Left lung (tissue), 10 donors: ENCODE results near the gene SIRT3. TPM values are rescaled to one million over a fixed set of nuclear protein-coding genes. Genes with fewer than 3 reads are reported as not detected.

Source experiments
- ATAC-seq: fragments of 200-7000 bp; cut with Tn5 transposase; one replicate; pipeline ENCODE4 v1.9.1; 2020; ENCODE audit warnings: moderate library complexity
- DNase-seq, 4 donors: peaks; one replicate each; pipeline ENCODE4 v3.0.0-alpha.2; 2013 to 2020
- H3K27ac ChIP-seq, 2 donors: fragments of 200-600 bp; sonication (generic) in 1 of 2; one replicate each; pipeline versions ENCODE4 v1.5.0 to v1.8.0; 2020 to 2021
- H3K27me3 ChIP-seq, 2 donors: fragments of 200-600 bp; sonication (generic) in 1 of 2; one replicate each; pipeline versions ENCODE4 v1.5.0 to v1.8.0; 2020 to 2021
- H3K36me3 ChIP-seq, 2 donors: fragments of 200-600 bp; sonication (generic) in 1 of 2; one replicate each; pipeline versions ENCODE4 v1.5.0 to v1.8.0; 2020 to 2021
- H3K4me1 ChIP-seq, 2 donors: fragments of 200-600 bp; one replicate each; pipeline ENCODE4 v1.8.0; 2021
- H3K4me3 ChIP-seq, 2 donors: fragments of 200-600 bp; sonication (generic) in 1 of 2; one replicate each; pipeline versions ENCODE4 v1.5.0 to v1.8.0; 2020 to 2021; ENCODE audit warnings: mild to moderate bottlenecking in 1 of 2
- H3K9me3 ChIP-seq, 2 donors: fragments of 200-600 bp; sonication (generic) in 1 of 2; one replicate each; pipeline versions ENCODE4 v1.5.0 to v1.8.0; 2020 to 2021
- intact Hi-C, 2 donors: fragments of 100-400 bp; cut with DNase I; formaldehyde crosslinking; loops; one replicate each; pipeline versions ENCODE4 v1.11.2 to v1.14.2; 2022
- polyA plus RNA-seq, 6 donors: library from polyadenylated mRNA; unstranded; fragments of 120-200 nt; gene quantifications; one replicate each; pipeline ENCODE4 v1.2.1, GENCODE V29; 2013; ENCODE audit not compliant: insufficient read length in 6 of 6
- total RNA-seq, 2 donors: library from RNA; stranded (reverse); fragmentation: NEBNext Ultra II Directional; extraction: Animal tissue kit (Norgen Biotek cat#: 25700); gene quantifications; one replicate each; pipeline ENCODE4 v1.2.1, GENCODE V29; 2021
- TF ChIP-seq, protein P1 (sequence below), 2 donors: fragments of 200-600 bp; sonication (generic) in 1 of 2; IDR thresholded peaks; one replicate each; pipeline versions ENCODE4 v1.5.0 to v1.8.0; 2021; ENCODE audit warnings: antibody characterized with exemption in 2 of 2
- donor health status: DM: no; HTN: yes; CAD: no.
- donor health status: DM: no; HTN: no; CAD: no.

The SIRT3 gene
- total and polyA plus RNA-seq, 8 donors, result 13.5 to 36.6 (median 29.8) TPM

DNA sequence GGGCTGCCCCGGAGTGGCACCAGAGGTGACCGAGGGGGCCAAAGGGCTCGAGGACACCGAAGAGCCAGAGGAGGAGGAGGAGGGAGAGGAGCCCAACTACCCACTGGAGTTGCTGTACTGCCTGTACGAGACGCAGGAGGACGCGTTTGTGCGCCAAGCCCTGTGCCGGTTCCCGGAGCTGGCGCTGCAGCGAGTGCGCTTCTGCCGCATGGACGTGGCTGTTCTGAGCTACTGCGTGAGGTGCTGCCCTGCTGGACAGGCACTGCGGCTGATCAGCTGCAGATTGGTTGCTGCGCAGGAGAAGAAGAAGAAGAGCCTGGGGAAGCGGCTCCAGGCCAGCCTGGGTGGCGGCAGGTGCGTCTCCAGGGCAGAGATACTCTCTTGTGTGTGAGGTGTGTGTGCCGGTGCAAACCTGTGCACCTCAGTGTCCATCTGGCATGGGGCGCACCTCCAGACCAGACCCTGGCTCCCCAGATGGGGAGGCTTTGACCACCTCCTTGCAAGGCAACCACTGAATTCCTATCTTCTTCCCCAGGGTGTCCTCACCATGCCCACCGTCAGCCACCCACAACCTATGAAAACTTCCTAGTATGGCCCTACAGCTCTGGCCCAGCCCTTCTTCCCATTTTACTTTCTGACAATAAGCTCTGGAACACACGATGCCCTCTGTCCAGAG is 45.5 kb upstream of the SIRT3 start:
- H3K4me3 ChIP-seq, result peak overlapping the region in 1 of 2 donors; percentile 40
- H3K4me1 ChIP-seq, result peaks cover 10 to 46% of the 10 kb centered on the region in 2 donors
- TF ChIP-seq, protein P1, sequence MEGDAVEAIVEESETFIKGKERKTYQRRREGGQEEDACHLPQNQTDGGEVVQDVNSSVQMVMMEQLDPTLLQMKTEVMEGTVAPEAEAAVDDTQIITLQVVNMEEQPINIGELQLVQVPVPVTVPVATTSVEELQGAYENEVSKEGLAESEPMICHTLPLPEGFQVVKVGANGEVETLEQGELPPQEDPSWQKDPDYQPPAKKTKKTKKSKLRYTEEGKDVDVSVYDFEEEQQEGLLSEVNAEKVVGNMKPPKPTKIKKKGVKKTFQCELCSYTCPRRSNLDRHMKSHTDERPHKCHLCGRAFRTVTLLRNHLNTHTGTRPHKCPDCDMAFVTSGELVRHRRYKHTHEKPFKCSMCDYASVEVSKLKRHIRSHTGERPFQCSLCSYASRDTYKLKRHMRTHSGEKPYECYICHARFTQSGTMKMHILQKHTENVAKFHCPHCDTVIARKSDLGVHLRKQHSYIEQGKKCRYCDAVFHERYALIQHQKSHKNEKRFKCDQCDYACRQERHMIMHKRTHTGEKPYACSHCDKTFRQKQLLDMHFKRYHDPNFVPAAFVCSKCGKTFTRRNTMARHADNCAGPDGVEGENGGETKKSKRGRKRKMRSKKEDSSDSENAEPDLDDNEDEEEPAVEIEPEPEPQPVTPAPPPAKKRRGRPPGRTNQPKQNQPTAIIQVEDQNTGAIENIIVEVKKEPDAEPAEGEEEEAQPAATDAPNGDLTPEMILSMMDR (IDR thresholded peaks at IDR 0.05), result no peak
- ATAC-seq (no peak), DNase-seq (no peak)
- intact Hi-C loops, result no loop called here
- peaks cover 50 to 83% of the 10 kb centered on the region in 2 donors for H3K27me3 ChIP-seq
- no peak overlapping the region for H3K27ac ChIP-seq
- H3K9me3 ChIP-seq, result no peaks in the 10 kb centered on the region
- no peaks in the 10 kb centered on the region for H3K36me3 ChIP-seq

DNA sequence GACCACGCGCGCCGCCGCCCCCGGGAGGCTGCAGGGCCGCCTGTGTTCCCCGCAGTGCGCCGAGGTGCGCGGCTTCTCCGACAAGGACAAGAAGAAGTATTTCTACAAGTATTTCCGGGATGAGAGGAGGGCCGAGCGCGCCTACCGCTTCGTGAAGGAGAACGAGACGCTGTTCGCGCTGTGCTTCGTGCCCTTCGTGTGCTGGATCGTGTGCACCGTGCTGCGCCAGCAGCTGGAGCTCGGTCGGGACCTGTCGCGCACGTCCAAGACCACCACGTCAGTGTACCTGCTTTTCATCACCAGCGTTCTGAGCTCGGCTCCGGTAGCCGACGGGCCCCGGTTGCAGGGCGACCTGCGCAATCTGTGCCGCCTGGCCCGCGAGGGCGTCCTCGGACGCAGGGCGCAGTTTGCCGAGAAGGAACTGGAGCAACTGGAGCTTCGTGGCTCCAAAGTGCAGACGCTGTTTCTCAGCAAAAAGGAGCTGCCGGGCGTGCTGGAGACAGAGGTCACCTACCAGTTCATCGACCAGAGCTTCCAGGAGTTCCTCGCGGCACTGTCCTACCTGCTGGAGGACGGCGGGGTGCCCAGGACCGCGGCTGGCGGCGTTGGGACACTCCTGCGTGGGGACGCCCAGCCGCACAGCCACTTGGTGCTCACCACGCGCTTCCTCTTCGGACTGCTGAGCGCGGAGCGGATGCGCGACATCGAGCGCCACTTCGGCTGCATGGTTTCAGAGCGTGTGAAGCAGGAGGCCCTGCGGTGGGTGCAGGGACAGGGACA is 44.8 kb upstream of the SIRT3 start:
- Histone ChIP-seq H3K4me3 (peak overlapping the region in 1 of 2 donors; percentile 40), H3K36me3 (no peaks in the 10 kb centered on the region), H3K27me3 (peaks cover 50 to 80% of the 10 kb centered on the region in 2 donors), H3K4me1 (peaks cover 10 to 46% of the 10 kb centered on the region in 2 donors), H3K9me3 (no peaks in the 10 kb centered on the region), H3K27ac (peak overlapping the region in 1 of 2 donors; percentile 29)
- TF ChIP-seq, protein P1 (IDR thresholded peaks at IDR 0.05), result no peak
- intact Hi-C loops, result no loop called here
- DNase-seq, result peak in 1 of 4 donors; percentile 89
- ATAC-seq, result no peak

DNA sequence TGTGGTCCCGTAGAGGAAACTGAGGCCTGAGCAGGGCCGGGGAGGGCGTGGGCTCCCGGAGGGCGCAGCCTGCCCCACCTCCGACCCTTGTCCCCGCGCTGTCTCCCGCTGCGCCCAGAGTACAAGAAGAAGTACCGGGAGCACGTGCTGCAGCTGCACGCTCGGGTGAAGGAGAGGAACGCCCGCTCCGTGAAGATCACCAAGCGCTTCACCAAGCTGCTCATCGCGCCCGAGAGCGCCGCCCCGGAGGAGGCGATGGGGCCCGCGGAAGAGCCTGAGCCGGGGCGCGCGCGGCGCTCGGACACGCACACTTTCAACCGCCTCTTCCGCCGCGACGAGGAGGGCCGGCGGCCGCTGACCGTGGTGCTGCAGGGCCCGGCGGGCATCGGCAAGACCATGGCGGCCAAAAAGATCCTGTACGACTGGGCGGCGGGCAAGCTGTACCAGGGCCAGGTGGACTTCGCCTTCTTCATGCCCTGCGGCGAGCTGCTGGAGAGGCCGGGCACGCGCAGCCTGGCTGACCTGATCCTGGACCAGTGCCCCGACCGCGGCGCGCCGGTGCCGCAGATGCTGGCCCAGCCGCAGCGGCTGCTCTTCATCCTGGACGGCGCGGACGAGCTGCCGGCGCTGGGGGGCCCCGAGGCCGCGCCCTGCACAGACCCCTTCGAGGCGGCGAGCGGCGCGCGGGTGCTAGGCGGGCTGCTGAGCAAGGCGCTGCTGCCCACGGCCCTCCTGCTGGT is 44.0 kb upstream of the SIRT3 start:
- Histone ChIP-seq H3K9me3 (no peaks in the 10 kb centered on the region), H3K4me1 (peaks cover 10 to 46% of the 10 kb centered on the region in 2 donors), H3K4me3 (peak overlapping the region in 1 of 2 donors; percentile 40), H3K36me3 (no peaks in the 10 kb centered on the region), H3K27ac (peak overlapping the region in 1 of 2 donors; percentile 29), H3K27me3 (peaks cover 50 to 80% of the 10 kb centered on the region in 2 donors)
- intact Hi-C loops, result no loop called here
- ATAC-seq (peak; percentile 52), DNase-seq (peak in 1 of 4 donors; percentile 88)
- TF ChIP-seq, protein P1 (IDR thresholded peaks at IDR 0.05), result no peak

DNA sequence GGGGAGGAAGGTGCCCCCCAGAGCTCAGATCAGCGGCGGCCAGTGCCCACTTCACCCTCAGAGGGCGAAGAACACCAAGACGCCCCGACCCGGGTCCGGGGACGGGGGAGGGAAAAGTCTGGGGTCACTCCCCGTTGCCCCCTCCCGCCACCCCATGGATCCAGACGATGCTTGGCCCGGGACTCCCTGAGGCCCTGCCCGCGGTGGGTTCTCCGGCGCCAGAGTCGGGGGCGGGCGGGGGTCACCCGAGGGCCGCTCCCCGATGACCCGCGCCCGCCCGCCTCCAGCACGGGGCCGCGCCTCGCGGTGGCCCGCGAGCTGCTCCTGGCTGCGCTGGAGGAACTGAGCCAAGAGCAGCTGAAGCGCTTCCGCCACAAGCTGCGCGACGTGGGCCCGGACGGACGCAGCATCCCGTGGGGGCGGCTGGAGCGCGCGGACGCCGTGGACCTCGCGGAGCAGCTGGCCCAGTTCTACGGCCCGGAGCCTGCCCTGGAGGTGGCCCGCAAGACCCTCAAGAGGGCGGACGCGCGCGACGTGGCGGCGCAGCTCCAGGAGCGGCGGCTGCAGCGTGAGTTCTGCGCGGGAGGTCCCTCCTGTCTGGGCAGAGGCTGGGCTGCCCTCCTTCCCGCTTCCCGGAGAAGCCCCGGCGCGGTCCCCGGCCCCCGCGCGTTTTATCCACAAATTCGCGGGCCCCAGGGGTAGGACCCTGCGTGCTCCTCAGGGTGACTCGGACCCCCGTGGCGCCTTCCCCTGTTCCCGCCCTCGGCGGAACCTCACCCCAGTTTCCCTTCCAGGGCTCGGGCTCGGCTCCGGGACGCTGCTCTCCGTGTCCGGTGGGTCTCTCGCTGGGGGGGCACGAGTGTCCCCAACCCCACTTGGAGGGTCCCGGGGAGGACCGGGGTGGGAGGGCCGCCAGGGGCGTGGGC is 43.2 kb upstream of the SIRT3 start:
- Histone ChIP-seq H3K27ac (peak overlapping the region in 1 of 2 donors; percentile 7), H3K36me3 (no peaks in the 10 kb centered on the region), H3K4me3 (peak overlapping the region in 1 of 2 donors; percentile 40), H3K9me3 (no peaks in the 10 kb centered on the region), H3K27me3 (peaks cover 50 to 72% of the 10 kb centered on the region in 2 donors), H3K4me1 (peaks cover 10 to 52% of the 10 kb centered on the region in 2 donors)
- peak in 1 of 4 donors; percentile 88 for DNase-seq
- intact Hi-C loops, result no loop called here
- ATAC-seq, result peak; percentile 19
- TF ChIP-seq, protein P1 (IDR thresholded peaks at IDR 0.05), result no peak
